ENCODE results near the gene PTPN7. TPM values are rescaled to one million over a fixed set of nuclear protein-coding genes. Genes with fewer than 3 reads are reported as not detected.
A peak's percentile ranks its signal among the peaks of the same experiment; 100 is the strongest.
"Not testable (repeated sequence)": the region's sequence is repeated elsewhere in the genome, so short reads cannot be mapped to it uniquely, and the experiment has no call there.

PTPN7 gene
- total RNA-seq, 1 experiment from 2014 or later, result not detected

DNA sequence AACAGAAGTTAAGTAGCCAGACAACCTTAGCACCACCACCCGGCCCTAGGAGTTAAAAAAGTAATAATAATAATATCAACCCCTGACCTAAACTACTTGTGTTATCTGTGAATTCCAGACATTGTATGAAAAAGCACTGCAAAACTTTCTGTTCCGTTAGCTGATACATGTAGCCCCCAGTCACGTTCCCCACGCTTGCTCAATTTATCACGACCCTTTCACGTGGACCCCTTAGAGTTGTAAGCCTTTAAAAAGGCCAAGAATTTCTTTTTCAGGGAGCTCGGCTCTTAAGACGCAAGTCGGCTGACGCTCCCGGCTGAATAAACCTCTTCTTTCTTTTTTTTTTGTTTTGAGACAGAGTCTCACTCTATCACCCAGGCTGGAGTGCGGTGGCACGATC, 6.7 kb upstream of the PTPN7 start:
- DNase-seq (ENCODE audit: low read depth), result not testable (repeated sequence)

DNA sequence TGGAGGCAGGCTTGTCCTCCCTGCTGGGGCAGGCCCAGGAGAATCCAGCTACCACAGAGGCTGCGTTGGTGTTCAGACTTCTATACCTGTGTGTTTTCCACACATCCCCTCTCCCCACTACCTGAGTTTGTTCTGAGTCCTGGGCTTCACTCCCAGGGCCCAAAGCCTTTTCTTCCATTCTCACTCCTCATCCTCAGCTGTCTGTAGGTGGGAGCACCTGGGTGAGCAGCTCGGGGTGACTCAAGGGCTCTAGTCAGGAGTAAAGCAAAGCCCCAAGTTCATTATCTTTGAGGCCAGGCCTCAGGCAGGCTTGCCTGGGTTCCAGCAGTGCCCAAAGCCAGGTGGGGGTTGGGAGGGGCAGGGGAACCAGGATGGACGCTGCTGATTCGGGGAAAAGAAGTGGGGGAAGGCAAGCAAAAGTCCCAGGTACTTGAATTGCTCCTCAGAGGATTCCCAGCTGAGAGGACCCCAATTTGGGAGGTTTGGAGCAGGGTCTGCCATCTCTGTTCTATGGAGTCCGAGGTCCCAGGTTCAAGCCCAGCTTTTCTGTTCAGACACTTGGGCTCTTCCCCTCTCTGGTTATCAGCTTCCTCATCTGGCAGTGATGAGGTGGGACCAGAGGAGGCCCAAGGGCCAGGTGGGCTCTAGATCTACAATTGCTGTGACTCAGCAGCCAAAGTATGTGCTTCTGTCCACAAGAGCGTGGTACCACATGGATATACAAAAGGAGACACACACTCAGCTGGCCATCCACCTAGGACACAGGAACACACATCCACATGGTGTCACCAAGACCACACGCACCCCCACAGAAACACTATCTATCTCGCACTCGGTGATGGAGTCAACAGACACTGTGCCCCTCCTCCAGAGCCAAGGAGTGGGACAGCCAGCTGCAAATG, 5.8 kb upstream of the PTPN7 start:
- DNase-seq (ENCODE audit: low read depth), result no peak

GRCh38 chr1:202165267-202165941, 5.0 kb upstream of the PTPN7 start:
- DNase-seq (ENCODE audit: low read depth), result no peak

DNA sequence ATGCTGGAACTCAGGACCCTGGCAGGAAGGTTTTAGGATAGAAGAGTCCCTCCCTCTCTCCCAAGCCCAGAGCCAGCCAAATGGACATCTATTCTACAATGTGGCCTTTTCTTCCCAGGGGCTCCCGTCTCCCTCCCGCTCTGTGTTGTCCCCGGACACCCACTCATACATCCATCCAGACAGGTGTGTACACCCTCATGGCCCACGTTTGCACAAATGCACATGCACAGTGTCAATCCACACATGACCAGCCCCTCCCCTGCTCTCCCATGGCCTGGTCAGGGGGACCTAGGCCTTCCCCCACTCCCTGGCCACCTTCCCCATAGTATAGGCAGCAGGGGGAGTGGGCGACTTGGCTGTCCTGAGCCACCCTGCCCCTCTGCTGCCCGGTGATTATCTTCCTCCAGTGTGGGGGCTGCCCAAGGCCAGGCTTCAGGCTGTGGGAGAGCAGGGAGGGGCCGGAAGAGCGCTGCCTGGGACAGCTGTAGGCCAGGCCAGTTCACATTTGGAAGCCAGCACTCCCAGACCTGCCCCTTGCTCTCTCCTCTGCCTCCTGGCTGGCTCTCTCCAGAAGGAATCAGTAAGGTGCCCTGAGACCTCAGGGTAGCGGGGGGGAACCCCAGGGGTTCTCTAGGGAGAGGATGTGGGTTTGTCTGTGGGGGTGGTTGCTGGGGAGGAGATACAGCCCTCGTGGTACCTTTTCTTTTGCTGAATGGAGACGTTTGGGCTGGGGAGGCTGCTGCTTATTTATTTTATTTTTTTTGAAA, 4.1 kb upstream of the PTPN7 start:
- DNase-seq (ENCODE audit: low read depth), result no peak

GRCh38 chr1:202163281-202164270, 3.2 kb upstream of the PTPN7 start:
- DNase-seq (ENCODE audit: low read depth), result no peak

DNA sequence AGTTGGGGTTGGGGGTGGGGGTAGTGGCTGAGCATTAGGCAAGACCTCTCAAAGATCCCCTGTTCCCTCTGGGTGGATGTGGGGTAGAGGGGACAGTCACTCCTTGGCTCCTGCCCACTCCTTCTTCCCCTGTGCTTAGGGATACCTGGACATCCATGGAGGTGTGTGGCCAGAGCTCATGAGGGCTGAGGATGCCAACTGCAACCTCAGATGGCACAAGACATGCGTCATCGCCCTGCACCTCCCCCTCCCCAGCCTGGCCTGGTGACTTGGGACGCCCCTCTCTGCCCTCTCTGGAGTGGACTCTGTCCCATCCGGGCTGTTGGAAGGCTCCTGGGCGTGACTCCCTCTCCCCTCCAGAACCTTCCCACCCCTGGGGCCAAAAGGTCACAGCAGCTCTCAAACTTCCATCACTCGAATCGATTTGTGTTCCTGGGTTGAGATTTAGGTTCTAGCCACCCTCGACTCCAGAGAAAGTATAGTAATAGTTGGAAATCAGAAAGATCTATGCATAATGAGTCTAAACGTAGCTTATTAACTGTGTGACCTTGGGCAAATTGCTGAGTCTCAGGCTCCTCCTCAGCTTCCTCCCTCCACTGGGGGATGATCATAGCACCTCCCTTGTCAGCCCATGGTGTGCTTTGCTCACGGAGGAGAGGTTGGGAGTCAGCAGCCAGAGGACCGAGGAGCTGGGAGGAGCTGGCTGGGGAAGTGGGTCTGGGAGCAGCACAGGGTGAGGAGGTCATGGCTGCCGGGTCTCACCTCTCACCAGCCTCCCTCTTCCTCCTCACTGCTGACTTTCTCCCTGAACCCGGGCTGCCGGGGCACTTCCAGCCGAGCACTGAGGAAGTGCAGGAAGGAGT, 2.2 kb upstream of the PTPN7 start:
- no peak for DNase-seq (ENCODE audit: low read depth)

GRCh38 chr1:202162047-202162417, 1.6 kb upstream of the PTPN7 start:
- DNase-seq (ENCODE audit: low read depth), result no peak

GRCh38 chr1:202161151-202162046, 997 bp upstream of the PTPN7 start:
- DNase-seq (ENCODE audit: low read depth), result no peak

DNA sequence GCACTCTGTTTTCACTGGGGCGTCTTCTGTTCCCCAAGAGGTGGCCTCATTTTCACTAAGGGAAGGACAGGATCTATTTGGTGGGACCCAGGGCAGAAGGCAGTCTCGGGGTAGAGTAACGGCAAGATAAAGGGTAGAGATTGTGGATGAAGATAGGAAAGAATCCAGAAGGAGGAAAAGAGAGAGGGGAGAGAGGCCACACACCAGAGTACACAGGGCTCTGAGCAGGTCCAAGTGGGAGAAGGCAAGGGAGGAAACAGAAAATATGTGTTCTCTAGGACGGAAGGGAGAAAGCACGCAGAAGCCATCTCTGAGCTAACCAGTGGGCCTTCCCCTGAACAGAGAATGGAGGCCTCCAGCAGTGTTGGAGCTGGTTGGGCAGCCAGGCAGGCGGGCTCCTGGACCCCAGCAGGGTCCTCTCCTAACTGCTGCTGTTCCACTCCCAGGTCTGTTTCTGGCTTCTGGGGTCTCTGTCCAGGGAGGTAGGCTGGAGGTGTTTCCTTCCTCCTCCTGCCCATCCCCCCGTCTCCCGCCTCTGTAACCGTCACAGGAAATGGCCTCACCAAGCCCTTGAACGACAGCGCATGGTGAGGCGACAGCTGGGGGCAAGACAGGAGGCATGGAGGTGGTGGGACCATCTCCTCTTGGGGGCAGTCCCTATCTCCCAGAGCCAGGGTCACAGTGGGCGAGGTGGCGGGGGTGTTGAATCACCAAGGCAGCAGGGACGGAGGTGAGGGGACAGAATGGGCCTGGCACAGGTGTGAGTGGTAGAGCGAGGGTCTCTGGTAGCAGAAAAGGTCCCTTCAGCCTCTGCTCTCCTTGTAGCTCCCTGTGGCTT, 649 bp downstream of the PTPN7 start:
- no peak for DNase-seq (ENCODE audit: low read depth)

GRCh38 chr1:202158810-202159533, 1.4 kb downstream of the PTPN7 start:
- no peak for DNase-seq (ENCODE audit: low read depth)

DNA sequence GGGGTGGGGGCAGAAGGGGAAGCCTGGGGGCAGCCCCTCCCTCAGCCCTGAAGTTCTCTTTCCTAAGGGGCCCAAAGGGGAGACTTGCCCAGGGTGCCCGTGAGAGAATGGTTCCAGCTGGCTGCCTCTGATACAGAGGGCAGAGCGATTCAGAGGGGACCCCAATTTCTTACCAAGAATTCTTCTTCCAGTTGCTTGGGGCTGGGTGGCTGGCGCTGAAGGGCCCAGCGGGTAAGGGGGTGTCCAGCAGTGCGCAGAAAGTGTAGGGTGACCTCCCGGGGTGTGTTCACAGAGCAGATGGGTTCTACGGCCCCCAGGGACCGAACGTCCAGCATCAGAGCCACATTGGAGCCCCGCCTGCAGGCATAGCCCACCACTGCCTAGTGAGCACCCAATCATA, 2.5 kb downstream of the PTPN7 start:
- no peak for DNase-seq (ENCODE audit: low read depth)

- DNase-seq (ENCODE audit: low read depth), result no peak
These were observed 3.8 kb downstream of the PTPN7 start for GRCh38 chr1:202156590-202156989.

GRCh38 chr1:202155478-202156021, 4.9 kb downstream of the PTPN7 start:
- DNase-seq (ENCODE audit: low read depth), result no peak

- DNase-seq (ENCODE audit: low read depth), result peak; percentile 69
These were observed 5.5 kb downstream of the PTPN7 start for GRCh38 chr1:202154766-202155477.

DNA sequence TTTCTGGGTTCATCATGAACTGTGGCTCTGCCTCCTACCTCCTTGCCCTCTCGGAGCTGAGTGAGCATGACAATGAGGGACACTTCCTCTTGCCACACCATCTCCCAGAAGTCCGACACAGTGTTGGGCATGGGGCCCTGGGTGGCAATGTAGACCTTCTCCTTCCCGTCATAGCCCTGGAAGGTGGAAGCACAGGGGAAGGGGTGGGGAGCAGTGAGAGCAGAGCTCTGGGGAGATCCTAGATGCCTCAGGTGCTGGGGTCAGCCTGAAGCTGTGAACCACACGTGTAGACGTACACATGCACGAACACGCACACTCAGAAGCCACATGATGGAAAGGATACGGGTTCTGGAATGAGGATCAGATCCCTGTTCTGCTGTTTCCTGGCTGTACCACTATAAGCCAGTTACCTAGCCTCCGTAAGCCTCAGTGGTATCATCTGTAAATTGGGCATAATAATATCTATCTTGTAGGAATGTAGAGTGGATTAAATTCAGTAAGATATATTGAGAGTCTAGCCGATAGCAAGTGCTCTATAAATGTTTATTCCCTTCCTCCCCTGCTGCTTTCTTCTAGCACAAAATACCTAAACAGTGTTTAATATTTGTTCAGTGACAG, 6.1 kb downstream of the PTPN7 start:
- no peak for DNase-seq (ENCODE audit: low read depth)

DNA sequence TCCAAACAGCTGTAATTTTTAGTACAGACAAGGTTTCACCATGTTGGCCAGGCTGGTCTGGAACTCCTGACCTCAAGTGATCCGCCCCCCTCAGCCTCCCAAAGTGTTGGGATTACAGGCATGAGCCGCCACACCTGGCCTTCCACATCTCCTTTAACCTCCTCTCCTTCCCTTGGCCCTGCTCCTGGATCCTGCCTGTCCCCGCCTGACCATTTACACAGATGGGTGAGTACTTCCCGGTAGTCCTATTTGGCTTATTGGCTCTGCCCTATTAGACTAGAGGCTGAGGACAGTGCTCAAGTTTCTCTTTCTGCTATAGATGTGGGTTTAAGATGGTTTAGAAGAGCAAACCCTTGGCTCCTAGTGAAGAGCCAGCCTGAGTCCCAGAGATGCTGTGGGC, 7.1 kb downstream of the PTPN7 start:
- no peak for DNase-seq (ENCODE audit: low read depth)

Data from LHCN-M2 (cell line).